SIG-M5 (cell line): ENCODE measurements around the gene PCP4.
"Not testable (repeated sequence)": the region's sequence is repeated elsewhere in the genome, so short reads cannot be mapped to it uniquely, and the experiment has no call there.

Experiments used
- DNase-seq: peaks from one replicate; lab custom pipeline; 2025; lab: John Stamatoyannopoulos, UW

PCP4 gene

DNA sequence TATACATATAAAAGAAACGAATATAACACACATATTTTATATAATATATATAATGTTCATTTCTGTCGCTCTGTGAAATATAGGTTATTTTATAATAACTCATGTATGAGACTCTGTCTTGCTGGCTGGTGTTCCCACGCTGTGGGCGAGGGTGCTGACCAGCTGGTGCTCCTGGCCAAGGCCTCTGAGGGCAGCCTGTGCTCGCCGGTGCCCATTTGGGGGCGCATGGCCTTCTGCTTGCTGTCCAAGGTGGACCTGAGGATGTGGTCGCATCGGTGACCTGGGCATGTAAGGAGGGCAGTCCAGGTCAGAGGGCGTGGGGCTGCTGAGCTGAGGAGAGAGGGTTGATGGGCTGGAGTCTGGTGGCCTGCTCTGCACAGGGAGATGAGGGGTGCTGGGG, 1.1 kb upstream of the PCP4 start:
- DNase-seq: no peak

DNA sequence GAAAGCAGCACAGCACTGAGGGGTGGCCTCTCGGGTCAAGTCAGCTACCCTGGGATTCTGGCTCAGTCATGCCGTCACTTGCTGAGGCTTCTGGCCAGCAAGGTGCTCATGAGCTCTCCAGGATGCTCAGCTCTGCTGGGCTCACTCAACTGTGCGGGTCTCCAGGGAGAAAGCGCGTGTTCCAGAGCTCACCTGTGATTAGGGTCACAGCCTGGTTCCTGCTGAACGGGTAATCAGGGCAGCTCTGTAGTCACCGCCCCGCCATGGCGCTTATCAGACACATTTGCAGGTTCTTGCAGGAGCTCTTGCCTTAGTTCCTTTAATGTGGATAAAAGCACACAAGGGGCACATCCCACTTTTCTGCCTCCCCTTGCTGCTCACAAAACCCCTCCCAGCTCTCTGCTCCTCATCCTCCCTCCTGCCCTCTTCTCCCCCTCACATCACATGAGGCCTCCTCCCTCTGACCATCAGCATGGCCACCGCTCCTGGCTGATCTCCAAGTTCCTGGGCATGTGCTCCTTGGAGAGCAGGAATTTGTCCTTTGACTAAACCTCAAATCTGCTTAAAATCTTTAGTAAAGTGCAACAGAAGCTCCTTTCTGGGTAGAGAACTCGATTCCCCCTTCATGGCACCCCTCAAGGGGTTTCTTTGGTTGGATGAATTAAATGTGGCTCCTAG, 2.0 kb downstream of the PCP4 start:
- no peak for DNase-seq

DNA sequence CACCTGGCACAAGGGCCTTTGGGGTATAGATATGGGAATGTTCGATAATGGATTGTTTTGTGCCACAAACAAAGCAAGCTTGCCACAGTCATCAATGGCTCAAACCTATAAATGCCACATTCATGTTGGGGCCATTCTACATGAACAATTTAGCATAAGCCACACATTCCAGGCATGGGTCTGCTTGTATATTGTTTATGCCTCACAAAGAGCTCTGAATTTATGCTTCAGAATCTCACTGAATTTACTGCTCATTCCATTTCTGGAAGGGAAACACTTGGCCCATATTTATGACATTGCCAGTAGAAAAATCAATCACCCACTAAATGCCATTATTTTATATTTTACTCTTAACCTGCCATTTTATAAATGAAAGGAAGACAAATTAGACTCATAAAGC, 6.4 kb downstream of the PCP4 start:
- no peak for DNase-seq

DNA sequence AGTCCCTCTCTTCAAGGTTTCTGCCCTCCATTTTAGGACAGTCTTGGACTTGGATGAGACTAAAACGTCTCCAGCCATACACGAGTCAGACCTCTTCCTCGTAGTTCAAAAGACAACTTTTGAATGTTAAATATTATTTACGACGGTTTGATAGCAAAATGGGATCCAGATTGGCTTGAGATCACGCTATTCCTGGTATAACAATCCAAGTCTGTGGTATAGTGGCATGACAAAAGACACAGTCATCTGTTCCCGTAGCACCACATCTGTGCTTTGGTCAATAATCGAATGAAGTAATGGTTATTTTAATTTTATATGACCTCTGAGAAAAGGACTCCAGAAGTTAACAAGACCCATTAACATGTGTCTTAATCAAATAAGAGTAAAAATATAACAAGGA, 7.0 kb downstream of the PCP4 start:
- DNase-seq: no peak

DNA sequence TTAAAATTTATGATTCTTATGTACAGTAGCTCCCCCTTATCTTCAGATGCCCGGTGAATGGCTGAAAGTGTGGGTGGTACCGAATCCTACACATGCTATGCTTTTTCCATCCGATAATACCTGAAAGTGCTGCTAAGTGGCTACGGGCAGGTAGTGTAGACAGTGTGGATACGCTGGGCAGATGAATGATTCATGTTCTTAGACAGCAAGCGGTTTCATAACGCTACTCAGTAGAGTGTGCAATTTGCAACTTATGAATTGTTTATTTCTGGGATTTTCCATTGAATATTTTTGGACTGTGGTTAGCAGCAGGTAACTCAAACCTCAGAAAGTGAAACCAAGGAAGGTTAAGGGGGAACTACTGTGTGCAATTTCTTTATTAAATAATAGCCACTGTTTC, 7.5 kb downstream of the PCP4 start:
- no peak for DNase-seq

DNA sequence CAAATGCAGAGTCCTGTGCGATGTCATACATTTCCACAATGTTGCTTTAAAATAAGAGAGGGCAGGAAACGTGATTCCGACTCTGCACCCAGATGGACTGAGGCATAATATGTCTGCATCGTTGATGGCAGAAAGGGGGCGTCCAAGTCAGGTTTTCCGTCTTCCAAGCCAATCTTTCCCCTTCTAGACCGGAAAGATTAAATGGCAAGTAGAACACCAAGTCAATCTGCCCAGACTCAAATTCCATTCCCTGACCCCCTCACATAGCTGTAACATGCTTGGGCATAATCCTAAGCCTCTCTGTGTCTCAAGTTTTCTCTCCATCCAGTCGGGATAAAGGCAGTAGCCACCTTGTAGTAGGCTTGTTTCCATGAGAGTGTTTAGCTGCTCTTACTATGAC, 14.4 kb downstream of the PCP4 start:
- DNase-seq: no peak

DNA sequence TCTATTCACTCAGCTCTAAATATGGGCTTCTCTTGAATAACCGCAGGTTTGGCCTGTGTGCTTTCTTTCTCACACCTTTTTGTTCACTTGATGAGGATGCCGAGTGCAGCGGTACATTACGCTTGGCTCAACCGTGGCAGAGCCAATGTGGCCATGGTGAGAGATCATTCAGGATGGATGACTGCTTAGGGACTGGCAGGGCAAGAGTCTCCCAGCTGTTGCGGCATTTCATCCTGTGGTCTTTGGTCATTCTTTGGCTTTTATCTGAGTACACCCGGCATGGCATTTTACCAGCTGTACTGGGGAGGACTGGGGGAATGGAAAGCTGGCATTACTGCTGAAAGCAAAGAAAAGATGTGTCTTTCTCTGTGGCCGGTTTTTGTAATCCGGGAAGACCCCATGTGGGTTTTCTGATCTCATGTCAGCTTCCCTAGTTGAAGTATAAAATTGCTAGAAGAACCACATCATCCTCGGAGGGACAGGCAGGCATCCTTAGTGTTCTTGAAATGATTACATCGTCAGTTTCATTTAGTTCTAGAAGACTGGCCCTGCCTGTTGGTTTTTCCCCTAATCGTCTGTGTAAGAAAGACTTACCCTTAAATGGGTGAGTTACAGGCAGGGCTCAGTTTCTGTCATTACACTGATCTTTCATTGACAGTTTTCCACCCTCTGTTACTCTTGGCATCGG, 15.1 kb downstream of the PCP4 start:
- DNase-seq: no peak

DNA sequence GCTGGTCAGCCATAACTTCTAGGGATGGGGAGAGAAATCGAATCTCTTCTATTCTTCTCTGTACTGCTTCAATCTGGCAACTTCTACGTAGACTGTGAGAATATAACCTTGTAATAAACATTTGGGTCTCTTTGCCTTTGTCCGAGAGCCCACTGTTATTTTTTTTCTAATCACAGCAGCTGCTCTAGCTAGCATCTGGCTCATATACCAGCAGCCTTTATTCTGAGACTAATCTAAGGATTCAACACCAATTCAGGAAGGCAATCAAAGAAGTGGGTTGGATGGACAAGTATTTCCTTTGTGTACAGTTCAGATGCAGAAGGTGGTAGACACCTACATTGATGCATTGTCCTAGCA, 15.6 kb downstream of the PCP4 start:
- DNase-seq: no peak

DNA sequence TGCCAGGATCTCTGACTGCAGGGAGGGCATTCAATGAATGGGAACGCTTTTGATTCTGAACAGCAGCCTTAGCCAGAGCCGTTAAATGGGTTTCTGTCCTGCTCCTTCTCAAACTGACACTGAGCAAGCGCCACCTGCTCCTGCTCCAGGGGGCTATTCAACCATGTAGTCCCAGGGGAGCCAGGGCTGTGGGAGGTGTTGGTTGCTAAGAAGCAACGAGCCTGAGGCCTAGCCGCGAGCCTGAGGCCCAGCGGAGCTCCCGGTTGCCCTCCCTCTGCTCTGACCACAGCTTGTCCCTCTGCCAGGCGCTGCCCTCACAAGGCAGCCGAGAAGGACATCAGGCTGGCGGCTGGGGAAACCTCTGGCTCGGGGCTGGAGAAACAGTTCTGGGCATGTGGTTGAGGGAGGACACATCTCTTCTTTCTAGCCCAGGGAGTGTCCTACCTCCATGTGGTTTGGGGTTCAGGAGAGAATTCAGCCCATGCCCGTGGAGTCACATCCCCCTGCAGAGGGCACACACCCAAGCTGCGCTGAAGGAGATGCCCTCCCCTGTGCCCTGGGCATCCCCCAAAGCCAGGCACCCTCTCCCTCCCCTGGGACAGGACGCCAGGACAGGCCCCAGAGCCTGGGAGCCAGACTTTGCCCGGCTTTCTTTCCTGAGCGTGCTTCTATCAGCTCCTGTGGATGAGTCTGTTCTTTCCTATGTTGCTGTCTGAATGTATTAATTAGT, 18.0 kb downstream of the PCP4 start:
- no peak for DNase-seq

DNA sequence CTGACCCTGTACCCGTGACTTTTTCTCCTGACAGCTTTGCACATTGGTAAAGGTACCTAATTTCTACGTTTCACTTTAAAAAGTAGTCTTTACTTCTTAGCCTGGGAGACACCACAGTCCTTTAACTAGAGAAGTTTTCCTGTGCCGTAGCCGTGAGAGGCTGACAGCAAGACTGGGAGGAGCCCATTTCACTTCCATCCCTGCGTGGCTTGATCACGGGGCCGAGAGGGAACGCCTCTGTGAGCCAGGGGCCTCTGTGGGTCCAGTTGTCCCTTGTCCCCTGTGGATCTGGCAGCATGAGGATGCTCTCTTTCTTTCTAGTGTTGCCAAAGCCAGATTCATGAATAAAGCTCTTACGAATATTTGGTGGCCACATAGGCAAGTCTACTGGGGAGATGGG, 21.6 kb downstream of the PCP4 start:
- DNase-seq: no peak

DNA sequence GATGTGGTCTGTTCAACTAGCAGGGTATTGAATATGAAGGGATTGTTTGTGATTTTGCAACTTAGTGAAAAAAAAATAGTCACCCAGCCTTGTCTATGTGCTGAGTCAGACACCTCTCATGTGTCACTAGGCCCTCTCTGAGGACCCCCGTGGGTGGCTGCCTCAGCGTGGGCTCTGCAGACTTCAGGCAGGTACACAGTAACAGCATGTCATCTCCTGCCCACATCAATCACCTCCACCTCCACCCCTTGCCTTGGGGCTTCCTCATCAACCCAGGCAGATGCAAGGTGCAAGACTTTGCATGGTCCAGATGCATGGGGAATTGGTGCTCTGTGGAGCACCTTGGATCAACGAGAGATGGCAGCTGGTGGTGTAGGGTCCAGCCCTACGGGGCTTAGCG, 23.9 kb downstream of the PCP4 start:
- no peak for DNase-seq

DNA sequence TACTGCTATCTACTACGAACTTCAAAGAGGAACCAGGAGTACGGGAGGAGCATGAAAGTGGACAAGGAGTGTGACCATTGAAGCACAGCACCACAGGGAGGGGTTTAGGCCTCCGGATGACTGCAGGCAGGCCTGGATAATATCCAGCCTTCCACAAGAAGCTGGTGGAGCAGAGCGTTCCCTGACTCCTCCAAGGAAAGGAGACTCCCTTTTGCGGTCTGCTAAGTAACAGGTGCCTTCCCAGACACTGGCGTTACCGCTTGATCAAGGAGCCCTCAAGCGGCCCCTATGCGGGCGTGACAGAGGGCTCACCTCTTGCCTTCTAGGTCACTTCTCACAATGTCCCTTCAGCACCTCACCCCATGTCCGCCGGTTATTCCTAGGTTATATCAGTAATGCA, 24.6 kb downstream of the PCP4 start:
- DNase-seq: not testable (repeated sequence)

DNA sequence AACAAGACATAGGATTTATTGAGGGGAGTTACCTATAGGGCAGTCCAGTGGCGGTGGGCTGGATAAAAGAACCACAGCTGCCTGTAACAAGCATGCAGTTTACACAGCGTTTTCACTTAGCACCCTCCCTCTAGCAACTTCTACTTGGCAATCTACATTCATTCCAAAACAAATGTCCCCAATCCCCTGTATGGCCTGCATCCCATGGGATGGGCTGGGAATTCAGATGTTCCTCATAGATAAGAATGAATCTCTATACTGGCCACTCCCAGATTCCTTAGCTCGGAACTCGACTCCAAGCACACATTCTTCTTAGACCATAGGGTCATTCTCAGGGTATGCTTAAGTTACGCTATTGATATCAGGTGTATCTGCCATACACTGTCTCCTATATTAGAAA, 33.3 kb downstream of the PCP4 start:
- no peak for DNase-seq

DNA sequence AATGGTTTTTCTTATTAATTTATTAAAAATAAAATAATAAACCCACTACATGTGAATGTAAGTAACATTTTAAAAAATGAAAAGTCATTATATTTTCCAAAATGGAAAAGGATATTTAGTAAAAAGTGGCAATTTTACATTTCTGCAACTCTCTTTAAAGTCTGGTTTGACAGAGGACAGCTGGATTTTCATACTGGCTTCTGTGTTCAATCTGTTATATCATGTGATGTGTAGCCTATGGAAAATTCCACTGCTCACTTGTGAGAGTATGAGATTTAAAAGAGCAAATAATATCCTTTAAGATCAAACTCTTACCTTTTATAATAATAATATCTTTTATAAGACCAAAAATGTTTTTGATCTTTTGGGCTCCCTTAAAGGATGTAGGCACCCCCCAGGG, 33.7 kb downstream of the PCP4 start:
- DNase-seq: no peak

DNA sequence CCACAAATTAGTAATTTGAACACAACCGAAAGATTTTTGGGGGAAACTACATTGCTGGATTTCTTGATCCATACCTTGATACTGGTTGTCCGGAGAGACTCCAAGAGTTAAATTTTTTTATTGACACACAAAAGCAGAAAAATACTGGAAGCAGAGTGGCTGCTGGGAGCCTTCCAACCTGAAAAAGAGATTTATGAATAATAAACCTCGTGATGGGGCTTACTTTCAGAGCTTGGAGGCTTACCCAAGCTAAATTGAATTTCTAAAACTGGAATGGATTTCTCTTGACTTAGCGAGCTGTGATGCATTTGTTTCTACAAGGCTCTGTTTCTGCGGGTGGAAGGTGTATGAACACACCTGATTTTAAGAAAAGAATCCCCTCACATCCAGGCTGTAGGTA, 35.7 kb downstream of the PCP4 start:
- DNase-seq: no peak

DNA sequence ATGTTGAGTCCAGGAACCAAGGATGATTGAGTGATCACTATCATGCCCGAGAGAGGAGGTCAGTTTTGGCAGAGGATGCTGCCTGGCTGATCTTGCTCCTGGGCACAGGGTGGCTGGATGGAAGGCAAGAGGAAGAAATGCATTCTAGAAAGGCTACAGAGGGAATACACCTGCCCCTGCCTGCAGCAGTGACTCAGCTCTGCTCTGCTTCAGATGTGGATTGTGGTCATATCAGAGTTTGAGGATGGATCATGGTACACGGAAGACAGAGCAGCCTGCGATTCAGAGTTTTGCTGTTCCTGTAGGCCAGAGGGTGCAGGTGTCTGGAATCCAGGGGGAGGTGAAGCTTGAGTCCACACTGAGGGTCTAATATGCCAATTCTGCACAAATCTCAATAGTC, 37.2 kb downstream of the PCP4 start:
- no peak for DNase-seq

DNA sequence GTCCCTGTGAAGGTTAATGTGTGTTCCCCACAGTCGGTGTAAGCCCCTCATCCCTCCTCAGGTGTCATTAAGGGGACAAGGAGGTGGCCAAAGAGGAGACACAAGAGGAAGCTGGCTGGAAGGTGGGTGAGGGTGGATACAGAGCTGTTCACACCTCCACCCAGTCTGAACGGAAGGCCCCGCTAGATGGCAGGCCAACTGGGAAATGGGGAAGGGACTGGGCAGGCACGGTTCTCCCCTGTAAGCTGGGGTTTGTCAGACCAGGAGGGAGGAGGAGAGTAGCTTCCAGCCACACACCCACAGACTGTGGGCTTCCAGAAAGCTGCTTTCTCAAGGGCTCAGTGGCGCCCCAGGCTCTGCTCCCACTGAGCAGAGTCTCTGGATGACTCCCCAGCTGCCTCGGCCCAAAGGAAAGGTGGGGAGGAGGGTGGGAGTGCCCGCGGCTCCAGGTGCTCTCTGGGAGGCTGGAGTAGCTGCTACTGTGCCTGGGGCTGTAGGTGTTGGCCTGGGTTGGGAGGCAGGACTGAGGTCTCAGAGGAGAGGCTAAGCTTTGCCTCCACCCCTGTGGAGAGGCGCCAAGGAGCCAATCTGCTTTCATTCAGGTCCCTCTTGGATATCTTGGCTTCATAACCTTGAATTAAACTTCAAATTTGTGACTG, 41.2 kb downstream of the PCP4 start:
- no peak for DNase-seq

DNA sequence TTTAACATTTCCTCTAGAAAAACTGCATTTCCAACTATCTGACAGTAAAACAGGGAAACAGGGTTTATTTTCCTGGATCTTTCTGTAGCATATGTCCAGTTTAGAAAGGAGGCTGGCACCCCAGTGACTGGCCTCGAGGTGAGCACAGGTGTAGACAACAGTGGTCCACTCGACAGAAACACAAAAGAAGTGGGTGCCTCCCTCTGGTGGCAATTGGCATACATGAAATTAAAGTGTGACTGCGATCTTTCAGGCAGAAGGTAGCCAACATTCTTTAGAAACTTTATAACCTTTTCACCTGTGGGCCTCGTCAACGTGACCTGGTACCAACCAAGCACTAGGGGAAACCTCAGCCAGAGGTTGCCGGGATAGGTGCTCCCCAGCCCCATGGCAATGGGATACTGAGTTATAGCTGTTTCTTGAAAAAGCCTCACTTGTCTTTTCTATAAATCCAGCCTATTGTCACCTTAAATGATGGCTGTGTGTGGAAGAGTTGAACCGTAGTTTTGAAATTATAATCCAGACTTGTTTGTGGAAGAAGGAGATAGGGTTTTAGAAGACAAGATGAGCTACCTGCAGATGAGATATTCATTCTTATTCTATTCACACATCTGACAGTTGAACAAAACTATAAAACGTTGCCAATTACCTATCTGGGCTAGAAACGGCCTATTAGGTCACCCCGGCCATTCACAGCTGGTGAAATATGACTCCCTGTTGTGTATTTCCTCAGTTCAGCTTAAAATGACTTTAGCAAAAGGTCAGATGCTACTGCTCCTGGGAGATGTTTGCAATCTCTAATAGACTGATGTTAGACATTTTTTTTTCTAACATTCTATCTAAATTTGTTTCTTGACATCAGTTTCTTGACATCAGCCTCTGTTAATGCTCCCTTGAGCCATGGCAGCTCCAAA, 44.3 kb downstream of the PCP4 start:
- DNase-seq: no peak

DNA sequence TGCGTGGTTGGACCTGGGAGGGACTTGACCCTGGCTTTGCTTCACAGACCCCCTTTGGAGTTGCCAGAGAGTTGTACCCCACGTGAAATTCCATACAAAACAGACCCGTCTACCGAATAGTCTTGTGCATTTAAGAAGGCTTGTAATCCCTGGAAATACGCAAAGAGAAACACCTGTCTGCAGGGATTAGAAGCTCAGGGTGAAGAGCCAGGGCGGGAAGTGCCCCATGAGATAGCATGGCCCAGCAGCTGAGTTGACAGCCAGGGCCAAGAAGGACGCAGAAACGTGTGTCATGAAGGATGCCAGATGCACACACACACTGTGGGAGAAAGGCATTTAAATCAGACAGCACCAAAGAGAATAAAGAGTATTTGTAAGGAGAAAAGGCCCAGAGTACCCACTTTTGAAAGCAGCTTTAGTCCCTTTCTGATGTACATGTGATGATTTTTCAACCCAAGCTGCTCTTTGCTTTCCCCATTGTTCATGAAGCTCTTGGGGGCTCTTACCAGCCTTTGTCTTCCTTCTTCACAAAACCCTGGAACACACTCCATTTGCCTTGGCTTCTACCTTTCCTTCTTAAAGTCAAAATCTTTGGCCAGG, 46.6 kb downstream of the PCP4 start:
- DNase-seq: no peak

DNA sequence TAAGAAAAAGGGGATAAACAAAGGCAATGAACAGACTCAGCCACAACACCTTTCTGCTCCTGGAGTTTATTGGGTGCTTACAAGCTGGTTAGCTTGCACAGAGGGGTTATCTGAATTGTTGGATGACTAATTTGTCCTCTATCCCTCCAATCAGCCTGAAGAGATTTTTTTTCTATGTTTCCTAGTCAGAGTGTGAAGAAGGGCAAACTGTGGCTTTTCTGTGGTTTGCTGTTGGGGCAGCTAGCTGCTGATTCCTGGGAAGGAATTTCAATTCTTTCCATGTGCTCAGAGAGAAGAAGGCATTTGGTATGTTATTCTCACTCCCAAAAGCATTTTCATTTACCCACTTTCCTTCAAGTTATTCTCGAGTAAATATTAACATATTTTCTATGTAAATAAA, 48.6 kb downstream of the PCP4 start:
- DNase-seq: no peak

DNA sequence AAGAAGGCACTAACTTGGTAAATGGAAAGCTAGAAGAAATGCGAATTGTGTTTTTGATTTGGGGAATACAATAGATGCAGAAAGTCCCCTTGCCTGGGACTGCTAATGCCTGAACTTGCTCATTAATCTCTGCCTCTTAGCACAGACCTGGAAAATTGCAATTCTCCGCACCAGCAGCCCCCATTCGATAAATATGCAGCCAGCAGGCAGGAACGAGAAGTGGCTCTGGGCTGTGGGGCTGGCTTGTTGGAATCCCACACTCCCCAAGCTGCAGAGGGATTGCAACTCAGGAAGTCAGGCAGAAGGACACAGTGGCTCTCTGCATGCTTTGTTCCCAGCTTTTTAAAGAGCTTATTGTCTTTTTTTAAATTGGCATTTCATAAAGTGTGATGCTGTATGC, 51.3 kb downstream of the PCP4 start:
- no peak for DNase-seq

DNA sequence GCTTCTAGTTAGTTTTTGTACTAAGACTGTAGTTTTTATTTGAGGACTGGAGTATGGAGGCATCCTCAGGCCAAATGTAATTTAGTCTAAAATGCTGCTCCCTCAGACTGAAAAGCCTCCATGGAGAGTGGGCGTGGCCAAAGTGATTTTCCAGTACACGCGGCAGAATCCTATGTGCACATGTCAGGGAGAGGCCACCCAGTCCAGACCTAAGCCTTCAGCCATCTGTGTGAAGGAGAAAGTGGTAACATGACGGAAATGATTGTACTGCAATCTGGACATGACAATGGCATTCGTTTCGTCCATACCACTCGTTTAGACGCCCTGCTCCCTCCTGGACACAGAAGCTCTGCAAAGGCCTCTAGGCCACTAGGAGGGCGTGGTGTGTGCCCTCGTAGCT, 56.2 kb downstream of the PCP4 start:
- DNase-seq: no peak
